GM21360 (cell line): ENCODE data around the gene HEG1.

Source experiments
- ATAC-seq: cut with Tn5 transposase; IDR thresholded peaks from one replicate; pipeline ENCODE4 v1.9.1; 2021; ENCODE audit warnings: mild to moderate bottlenecking, moderate library complexity; ENCODE audit not compliant: unreplicated experiment

Gene HEG1

DNA sequence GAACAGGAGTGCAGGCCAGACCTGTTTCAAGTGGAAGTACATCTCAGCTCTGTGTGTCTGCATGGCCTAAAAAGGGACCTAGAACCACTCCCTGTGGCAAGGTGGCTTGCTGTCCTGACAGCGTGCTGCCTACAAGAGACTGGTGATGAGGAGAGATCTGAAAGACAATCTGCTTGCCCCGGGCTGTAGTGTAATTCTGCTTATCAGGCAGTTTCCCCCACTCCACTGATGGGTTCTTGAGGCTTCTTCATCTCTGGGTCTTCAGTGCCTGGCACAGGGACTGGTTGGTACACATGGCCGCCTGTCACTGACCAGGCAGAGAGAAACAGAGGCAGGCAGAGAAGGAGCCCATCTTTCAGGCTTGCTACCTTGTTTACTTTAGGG lies 57.6 kb downstream of the HEG1 start:
- ATAC-seq: no peak

DNA sequence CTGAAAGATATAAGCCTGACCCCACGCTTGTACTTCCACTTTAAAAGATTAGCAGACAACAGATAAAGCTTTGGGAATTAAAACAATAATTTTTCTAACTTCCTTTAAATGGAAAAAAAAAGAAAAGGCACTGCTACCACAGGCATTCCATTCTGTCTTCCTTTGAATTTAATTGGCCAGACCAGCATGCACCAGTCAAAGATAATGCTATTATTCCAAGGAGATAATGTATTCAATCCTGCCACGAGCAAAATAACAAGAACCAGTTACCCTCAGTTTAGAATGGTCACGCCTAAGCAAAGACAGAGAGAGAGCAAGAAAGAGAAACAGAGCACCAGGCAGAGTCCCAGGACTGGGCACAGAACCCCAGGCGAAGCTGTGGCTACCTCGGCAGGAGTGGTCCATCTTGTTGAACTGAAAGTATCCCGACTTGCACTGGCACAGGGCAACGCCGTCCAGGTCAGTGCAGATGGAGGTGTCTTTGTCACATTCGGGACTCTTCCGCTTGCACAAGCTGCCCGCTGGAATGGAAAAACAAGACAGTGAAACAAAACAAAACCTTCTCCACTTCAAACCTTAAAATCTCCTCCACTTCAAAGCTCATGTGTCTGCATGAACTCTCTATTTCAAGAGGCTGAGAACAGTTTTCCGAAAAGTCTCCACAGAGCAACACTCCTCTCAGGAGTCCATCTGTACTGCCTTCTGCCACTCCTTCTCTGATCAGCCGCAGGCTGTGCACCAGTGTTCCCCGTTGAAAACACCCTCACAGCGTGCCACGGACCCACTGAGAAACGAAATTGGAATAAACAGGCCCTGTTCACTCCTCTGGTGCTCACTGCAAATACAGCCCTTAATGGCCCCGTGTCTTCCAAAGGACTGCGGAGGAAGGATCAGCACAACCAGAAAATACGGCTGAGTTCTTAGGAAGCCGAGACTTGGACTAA lies 58.2 kb downstream of the HEG1 start:
- no peak for ATAC-seq

- ATAC-seq: no peak
These were observed 60.3 kb downstream of the HEG1 start for GRCh38 chr3:124995460-124995994.

GRCh38 chr3:124993466-124993865 lies 62.3 kb downstream of the HEG1 start:
- ATAC-seq: no peak

GRCh38 chr3:124992041-124992440 lies 63.8 kb downstream of the HEG1 start:
- no peak for ATAC-seq

DNA sequence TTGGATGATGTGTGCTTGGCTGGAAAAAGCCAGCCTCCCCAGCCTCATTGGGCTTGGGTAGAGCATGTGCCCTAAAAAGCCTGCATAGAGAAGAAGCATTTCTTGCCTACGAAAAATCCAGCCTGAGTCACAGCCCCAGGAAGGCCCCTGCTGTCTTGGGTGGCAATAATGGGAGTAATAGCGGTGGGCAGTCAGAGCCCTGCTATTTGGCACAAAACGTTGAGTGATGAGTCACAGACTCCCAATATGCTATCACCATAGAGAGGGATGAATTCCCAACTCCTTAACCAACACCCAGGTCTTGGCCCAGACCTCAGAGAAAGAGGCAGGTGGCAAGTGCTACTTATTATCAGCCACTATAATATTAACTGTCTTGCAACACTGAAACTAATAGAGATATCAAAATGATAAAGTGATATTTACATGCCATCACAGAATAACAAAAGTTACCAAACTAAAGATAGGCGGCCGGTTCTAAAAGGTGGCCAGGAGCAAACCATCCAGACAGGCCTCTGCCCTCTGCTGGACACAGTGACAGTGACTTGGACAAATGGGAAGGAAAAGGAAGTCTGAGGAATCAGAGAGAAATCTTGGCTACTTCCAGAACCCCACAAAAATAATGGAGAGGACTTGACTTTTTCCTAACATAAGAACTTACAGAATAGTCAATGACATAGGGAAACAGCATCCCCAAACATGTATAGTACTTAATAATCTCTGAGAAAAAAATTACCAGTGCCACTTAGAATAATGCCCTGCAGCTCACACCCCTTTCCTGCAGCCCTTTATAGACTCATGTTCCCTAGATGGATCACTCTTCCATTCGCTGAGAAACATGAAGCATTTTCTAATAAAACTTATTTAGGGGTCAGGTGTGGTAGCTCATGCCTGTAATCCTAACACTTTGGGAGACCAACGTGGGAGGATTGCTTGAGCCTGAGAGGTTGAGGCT lies 69.3 kb downstream of the HEG1 start:
- ATAC-seq: no peak

DNA sequence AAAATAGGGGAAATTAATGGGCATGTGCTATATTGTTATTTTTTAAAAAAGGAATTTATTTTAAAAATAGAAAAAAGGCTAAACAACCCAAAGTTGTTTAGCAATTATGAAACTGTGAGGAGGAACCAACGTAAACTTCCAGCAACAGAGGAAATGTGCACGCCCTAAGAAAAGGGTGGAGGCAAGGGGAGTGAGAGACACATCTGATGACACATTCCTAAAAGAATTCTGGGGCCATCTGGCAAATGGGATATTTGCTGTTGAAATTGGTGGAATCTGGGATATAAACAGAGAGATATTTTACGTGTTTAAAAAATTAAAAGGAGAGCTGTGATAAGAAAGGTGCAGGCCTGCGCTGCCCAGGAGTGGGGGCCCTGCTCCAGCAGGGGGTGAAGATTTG lies 70.4 kb downstream of the HEG1 start:
- no peak for ATAC-seq

DNA sequence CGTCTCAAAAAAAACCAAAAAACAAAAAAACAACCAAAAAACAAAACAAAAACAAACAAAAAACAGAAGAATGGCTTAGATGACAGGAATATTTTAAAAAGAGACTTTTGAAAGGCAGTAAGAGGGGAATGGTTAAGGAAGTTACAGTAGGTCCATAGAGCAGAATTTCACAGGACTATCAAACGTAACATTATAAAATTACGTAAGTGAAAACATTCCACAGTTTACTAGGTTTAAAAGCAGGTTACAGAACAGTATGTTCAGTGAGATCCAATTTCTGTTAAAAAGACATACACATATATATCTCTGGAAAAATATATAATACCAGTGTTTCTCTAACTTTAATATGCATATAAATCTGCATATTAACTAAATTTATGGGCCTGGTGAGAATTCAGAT lies 71.0 kb downstream of the HEG1 start:
- no peak for ATAC-seq

DNA sequence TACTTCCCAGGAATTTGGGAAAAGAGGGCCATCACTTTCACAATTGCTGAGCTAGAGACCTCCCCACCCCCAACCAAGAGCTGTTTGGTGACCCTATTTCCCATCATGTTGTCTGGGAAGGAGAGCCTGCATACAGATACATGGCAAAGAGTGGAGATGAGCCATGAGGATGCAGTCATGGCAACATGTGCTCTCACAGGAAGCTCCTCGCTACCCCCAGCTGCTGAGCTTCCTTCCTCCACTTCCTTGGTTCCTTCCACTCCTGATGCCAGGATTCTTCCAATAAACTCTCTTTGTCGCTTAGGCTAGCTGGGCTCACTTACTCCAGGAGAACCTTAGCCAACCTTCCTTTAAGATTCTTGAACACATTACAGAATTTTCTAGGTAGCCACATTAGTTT lies 72.9 kb downstream of the HEG1 start:
- no peak for ATAC-seq

- no peak for ATAC-seq
These were observed 74.3 kb downstream of the HEG1 start for GRCh38 chr3:124981472-124981871.

DNA sequence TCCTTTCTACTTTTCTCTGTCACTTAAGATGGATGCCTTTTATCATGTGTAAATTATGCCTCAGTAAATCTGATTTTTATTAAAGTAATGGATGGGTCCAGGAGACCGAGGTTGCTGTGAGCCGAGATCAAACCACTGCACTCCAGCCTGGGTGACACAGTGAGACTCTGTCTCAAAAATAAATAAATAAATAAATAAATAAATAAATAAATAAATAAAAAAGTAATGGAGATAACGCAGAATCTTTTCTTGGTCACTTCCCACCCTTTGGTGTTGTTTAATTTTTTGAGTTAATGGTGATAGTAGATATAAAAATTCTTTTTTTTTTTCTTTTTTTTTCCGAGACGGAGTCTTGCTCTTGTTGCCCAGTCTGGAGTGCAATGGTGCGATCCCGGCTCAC lies 77.2 kb downstream of the HEG1 start:
- ATAC-seq: no peak

GRCh38 chr3:124976383-124976782 lies 79.4 kb downstream of the HEG1 start:
- ATAC-seq: no peak

DNA sequence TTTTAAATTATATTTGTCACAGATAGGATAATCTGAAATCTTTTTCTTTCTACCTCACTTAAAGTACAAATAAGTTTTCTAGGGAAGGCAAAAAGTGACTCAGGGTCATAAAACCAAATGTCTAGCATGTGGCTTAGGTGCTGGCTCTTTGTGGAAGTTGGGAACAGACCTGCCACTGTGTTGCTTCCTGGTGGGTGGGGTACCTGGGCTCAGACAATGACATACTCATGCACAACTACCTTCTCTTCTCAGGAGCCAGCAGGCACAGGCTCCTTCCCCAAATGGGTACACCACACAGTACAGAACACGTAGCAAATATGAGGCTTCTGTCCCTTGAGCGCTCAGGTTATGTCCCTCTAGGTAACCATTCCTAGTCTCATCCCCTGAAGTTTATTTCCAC lies 81.1 kb downstream of the HEG1 start:
- ATAC-seq: no peak

GRCh38 chr3:124973290-124973689 lies 82.5 kb downstream of the HEG1 start:
- ATAC-seq: no peak

DNA sequence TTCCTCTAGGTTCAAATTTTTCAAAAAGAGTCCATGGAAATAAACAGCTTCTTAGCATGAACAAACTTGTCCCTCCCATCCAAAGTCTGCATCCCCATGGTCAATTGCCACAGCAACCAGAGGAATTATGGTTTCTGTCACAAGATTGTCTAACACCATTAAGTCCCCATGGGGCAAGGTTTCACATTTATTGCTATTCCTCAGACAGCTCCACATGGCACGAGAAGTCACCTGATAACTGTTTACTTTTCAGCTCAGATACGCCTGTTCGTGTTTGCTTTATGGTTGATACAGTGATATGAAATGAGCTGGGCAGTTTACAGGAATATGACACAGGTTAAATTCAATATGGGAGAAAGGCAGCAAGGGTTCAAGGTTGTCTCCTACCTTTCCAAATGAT lies 83.3 kb downstream of the HEG1 start:
- ATAC-seq: no peak

GRCh38 chr3:124969963-124970722 lies 85.7 kb downstream of the HEG1 start:
- no peak for ATAC-seq

GRCh38 chr3:124969190-124969589 lies 86.6 kb downstream of the HEG1 start:
- ATAC-seq: no peak

DNA sequence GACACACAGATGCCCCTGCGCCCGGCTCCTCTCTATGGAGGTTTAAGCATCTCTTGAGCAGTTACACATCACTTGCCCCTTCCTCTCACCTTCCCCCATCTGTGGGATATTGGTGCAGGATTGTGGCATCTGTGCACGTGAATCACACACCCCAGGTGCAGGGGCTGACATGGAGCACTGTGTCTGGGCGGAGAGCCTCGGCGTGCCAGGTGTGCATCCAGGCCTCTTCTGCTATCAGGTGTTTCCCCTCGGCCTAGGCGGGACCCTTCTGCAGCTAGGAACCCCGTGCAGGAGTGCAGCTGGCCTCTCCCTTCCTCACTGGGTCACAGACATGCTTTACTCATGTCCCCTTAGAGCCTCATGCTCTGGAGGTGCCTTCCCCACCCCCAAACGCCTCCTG lies 87.8 kb downstream of the HEG1 start:
- no peak for ATAC-seq

- no peak for ATAC-seq
These were observed 89.0 kb downstream of the HEG1 start for GRCh38 chr3:124966521-124967445.

GRCh38 chr3:124965413-124965812 lies 90.4 kb downstream of the HEG1 start:
- ATAC-seq: no peak
